ENCODE measurements around the gene ATP6V0A4.
A peak's percentile ranks its signal among the peaks of the same experiment; 100 is the strongest.
"Not testable (repeated sequence)": the region's sequence is repeated elsewhere in the genome, so short reads cannot be mapped to it uniquely, and the experiment has no call there.

ATP6V0A4 gene

DNA sequence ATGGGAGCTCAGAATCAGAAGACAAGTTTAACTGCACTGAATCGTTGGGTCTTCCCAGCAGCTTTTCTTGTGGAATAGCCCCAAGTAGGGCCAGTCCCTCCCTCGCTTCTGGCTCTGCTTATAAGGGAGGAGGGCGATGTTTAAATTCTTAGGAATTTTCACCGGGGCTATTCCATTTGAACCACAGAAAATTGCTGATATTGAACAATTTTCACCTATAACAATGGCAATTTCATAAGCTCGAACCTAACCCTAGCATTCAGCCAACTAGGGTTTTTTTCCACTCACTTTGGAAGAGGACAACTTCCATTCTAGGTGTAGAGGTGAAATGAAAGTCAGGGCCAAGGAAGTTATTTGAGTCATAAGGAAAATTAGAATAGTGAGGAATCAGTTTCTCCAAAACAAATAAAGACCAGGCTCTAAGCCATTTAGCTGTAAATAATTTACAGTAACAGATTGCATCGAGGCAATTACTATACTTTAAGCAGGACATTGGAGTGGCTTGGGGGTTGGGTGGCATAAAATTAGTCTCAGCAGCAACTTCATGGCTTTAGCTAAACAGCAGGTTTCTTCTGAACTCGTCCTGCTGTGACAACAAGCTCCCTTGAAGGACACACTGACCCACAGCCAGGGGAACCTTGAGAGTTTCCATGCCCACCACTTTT lies 1.5 kb upstream of the ATP6V0A4 start:
- Histone ChIP-seq H3K4me3 (ENCODE audit: low read depth, low read length) (no peak overlapping the region), H3K9ac (ENCODE audit: low read depth, low read length) (no peak overlapping the region), H3K27me3 (ENCODE audit: control insufficient read depth, insufficient read depth, low read length) (no peaks in the 10 kb centered on the region), H3K9me3 (ENCODE audit: control insufficient read depth, insufficient read depth, low read length) (no peaks in the 10 kb centered on the region), H3K4me1 (ENCODE audit: control insufficient read depth, insufficient read depth, low read length) (peaks cover 12% of the 10 kb centered on the region), H3K36me3 (ENCODE audit: control insufficient read depth, insufficient read depth, low read length) (no peaks in the 10 kb centered on the region)

GRCh38 chr7:138798836-138799235 lies 840 bp upstream of the ATP6V0A4 start:
- Histone ChIP-seq H3K9me3 (ENCODE audit: control insufficient read depth, insufficient read depth, low read length) (no peaks in the 10 kb centered on the region), H3K36me3 (ENCODE audit: control insufficient read depth, insufficient read depth, low read length) (no peaks in the 10 kb centered on the region), H3K27me3 (ENCODE audit: control insufficient read depth, insufficient read depth, low read length) (no peaks in the 10 kb centered on the region), H3K4me1 (ENCODE audit: control insufficient read depth, insufficient read depth, low read length) (peaks cover 15% of the 10 kb centered on the region), H3K4me3 (ENCODE audit: low read depth, low read length) (no peak overlapping the region), H3K9ac (ENCODE audit: low read depth, low read length) (no peak overlapping the region)

DNA sequence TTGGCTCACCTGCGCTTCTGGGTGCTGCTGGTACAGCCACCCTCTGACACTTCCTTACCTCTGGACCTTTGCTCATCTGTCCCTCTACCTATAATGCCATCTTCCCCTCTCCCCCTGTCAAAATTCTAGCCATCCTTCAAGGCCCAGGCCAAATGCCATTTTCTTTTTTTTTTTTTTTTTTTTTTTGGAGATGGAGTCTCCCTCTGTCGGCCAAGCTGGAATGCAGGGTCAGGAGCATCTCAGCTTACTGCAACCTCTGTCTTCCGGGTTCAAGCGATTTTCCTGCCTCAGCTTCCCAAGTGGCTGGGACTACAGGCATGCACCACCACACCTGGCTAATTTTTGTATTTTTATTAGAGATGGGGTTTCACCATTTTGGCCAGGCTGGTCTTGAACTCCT lies 950 bp downstream of the ATP6V0A4 start:
- H3K4me1 ChIP-seq (ENCODE audit: control insufficient read depth, insufficient read depth, low read length): peaks cover 15% of the 10 kb centered on the region
- not testable (repeated sequence) for H3K27me3 ChIP-seq (ENCODE audit: control insufficient read depth, insufficient read depth, low read length); H3K9ac ChIP-seq (ENCODE audit: low read depth, low read length); H3K36me3 ChIP-seq (ENCODE audit: control insufficient read depth, insufficient read depth, low read length); H3K9me3 ChIP-seq (ENCODE audit: control insufficient read depth, insufficient read depth, low read length); H3K4me3 ChIP-seq (ENCODE audit: low read depth, low read length)

GRCh38 chr7:138796038-138796615 lies 1.9 kb downstream of the ATP6V0A4 start:
- no peak overlapping the region for H3K4me3 ChIP-seq (ENCODE audit: low read depth, low read length)
- H3K27me3 ChIP-seq (ENCODE audit: control insufficient read depth, insufficient read depth, low read length): no peaks in the 10 kb centered on the region
- peaks cover 15% of the 10 kb centered on the region for H3K4me1 ChIP-seq (ENCODE audit: control insufficient read depth, insufficient read depth, low read length)
- H3K9ac ChIP-seq (ENCODE audit: low read depth, low read length): no peak overlapping the region
- H3K36me3 ChIP-seq (ENCODE audit: control insufficient read depth, insufficient read depth, low read length): no peaks in the 10 kb centered on the region
- no peaks in the 10 kb centered on the region for H3K9me3 ChIP-seq (ENCODE audit: control insufficient read depth, insufficient read depth, low read length)

- Histone ChIP-seq H3K9me3 (ENCODE audit: control insufficient read depth, insufficient read depth, low read length) (no peaks in the 10 kb centered on the region), H3K4me1 (ENCODE audit: control insufficient read depth, insufficient read depth, low read length) (peaks cover 3% of the 10 kb centered on the region), H3K36me3 (ENCODE audit: control insufficient read depth, insufficient read depth, low read length) (no peaks in the 10 kb centered on the region), H3K27me3 (ENCODE audit: control insufficient read depth, insufficient read depth, low read length) (no peaks in the 10 kb centered on the region), H3K9ac (ENCODE audit: low read depth, low read length) (no peak overlapping the region), H3K4me3 (ENCODE audit: low read depth, low read length) (no peak overlapping the region)
Observed at GRCh38 chr7:138785587-138786437, 12.2 kb downstream of the ATP6V0A4 start.

DNA sequence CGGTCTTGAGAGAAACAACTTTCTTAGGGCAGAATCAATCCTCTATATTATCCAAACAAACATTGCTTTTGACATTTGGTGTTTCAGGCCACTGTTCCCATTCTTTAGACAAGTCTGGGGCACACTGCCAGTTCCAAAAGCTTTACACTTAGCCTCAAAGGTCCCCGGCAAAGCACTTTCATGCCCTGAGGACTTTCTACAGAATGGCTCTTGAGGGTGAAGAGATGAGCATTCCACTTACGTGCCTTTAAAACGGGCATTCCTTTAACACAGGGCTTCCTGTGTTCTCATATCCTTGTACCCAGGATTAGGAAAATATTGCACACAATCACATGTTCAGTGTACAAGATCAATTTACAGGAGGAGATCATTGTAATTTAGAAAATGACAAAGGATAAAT lies 13.3 kb downstream of the ATP6V0A4 start:
- H3K27me3 ChIP-seq (ENCODE audit: control insufficient read depth, insufficient read depth, low read length): no peaks in the 10 kb centered on the region
- peaks cover 3% of the 10 kb centered on the region for H3K4me1 ChIP-seq (ENCODE audit: control insufficient read depth, insufficient read depth, low read length)
- no peaks in the 10 kb centered on the region for H3K36me3 ChIP-seq (ENCODE audit: control insufficient read depth, insufficient read depth, low read length)
- H3K9me3 ChIP-seq (ENCODE audit: control insufficient read depth, insufficient read depth, low read length): no peaks in the 10 kb centered on the region
- no peak overlapping the region for H3K9ac ChIP-seq (ENCODE audit: low read depth, low read length)
- no peak overlapping the region for H3K4me3 ChIP-seq (ENCODE audit: low read depth, low read length)

- Histone ChIP-seq H3K4me1 (ENCODE audit: control insufficient read depth, insufficient read depth, low read length) (peaks cover 7% of the 10 kb centered on the region), H3K9ac (ENCODE audit: low read depth, low read length) (no peak overlapping the region), H3K9me3 (ENCODE audit: control insufficient read depth, insufficient read depth, low read length) (no peaks in the 10 kb centered on the region), H3K27me3 (ENCODE audit: control insufficient read depth, insufficient read depth, low read length) (no peaks in the 10 kb centered on the region), H3K36me3 (ENCODE audit: control insufficient read depth, insufficient read depth, low read length) (no peaks in the 10 kb centered on the region), H3K4me3 (ENCODE audit: low read depth, low read length) (no peak overlapping the region)
Observed at GRCh38 chr7:138781004-138781403, 17.0 kb downstream of the ATP6V0A4 start.

GRCh38 chr7:138776166-138776833 lies 21.7 kb downstream of the ATP6V0A4 start:
- H3K36me3 ChIP-seq (ENCODE audit: control insufficient read depth, insufficient read depth, low read length): no peaks in the 10 kb centered on the region
- H3K9ac ChIP-seq (ENCODE audit: low read depth, low read length): no peak overlapping the region
- H3K9me3 ChIP-seq (ENCODE audit: control insufficient read depth, insufficient read depth, low read length): no peaks in the 10 kb centered on the region
- peaks cover 12% of the 10 kb centered on the region for H3K4me1 ChIP-seq (ENCODE audit: control insufficient read depth, insufficient read depth, low read length)
- peaks cover 7% of the 10 kb centered on the region for H3K27me3 ChIP-seq (ENCODE audit: control insufficient read depth, insufficient read depth, low read length)
- no peak overlapping the region for H3K4me3 ChIP-seq (ENCODE audit: low read depth, low read length)

GRCh38 chr7:138773817-138774216 lies 24.2 kb downstream of the ATP6V0A4 start:
- Histone ChIP-seq H3K9me3 (ENCODE audit: control insufficient read depth, insufficient read depth, low read length) (no peaks in the 10 kb centered on the region), H3K4me1 (ENCODE audit: control insufficient read depth, insufficient read depth, low read length) (peaks cover 11% of the 10 kb centered on the region), H3K9ac (ENCODE audit: low read depth, low read length) (peak overlapping the region; percentile 60), H3K36me3 (ENCODE audit: control insufficient read depth, insufficient read depth, low read length) (no peaks in the 10 kb centered on the region), H3K27me3 (ENCODE audit: control insufficient read depth, insufficient read depth, low read length) (peaks cover 7% of the 10 kb centered on the region), H3K4me3 (ENCODE audit: low read depth, low read length) (peak overlapping the region; percentile 39)

GRCh38 chr7:138773176-138773575 lies 24.8 kb downstream of the ATP6V0A4 start:
- H3K4me3 ChIP-seq (ENCODE audit: low read depth, low read length): peak overlapping the region; percentile 39
- peaks cover 7% of the 10 kb centered on the region for H3K27me3 ChIP-seq (ENCODE audit: control insufficient read depth, insufficient read depth, low read length)
- no peaks in the 10 kb centered on the region for H3K36me3 ChIP-seq (ENCODE audit: control insufficient read depth, insufficient read depth, low read length)
- H3K4me1 ChIP-seq (ENCODE audit: control insufficient read depth, insufficient read depth, low read length): peaks cover 8% of the 10 kb centered on the region
- no peaks in the 10 kb centered on the region for H3K9me3 ChIP-seq (ENCODE audit: control insufficient read depth, insufficient read depth, low read length)
- H3K9ac ChIP-seq (ENCODE audit: low read depth, low read length): peak overlapping the region; percentile 60

DNA sequence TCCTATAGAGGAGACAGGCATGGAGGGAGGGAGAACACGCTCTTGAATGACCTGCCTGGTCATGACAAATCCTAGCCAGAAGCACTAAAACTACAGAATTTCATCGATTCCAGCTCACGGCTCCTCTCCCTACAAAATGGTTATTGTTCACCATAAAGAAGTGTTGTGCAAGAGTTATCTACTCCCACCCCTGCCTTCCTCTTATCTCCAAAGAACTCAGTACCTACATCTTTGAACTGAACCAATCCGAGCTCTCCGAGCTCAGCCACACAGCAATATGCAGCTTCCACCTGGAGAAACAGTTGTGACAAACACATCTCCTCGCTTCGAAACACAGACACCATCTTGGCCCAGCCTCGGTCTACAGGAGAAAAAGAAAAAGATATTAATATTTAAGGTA lies 27.1 kb downstream of the ATP6V0A4 start:
- peaks cover 7% of the 10 kb centered on the region for H3K27me3 ChIP-seq (ENCODE audit: control insufficient read depth, insufficient read depth, low read length)
- H3K4me3 ChIP-seq (ENCODE audit: low read depth, low read length): no peak overlapping the region
- no peak overlapping the region for H3K9ac ChIP-seq (ENCODE audit: low read depth, low read length)
- no peaks in the 10 kb centered on the region for H3K9me3 ChIP-seq (ENCODE audit: control insufficient read depth, insufficient read depth, low read length)
- no peaks in the 10 kb centered on the region for H3K36me3 ChIP-seq (ENCODE audit: control insufficient read depth, insufficient read depth, low read length)
- H3K4me1 ChIP-seq (ENCODE audit: control insufficient read depth, insufficient read depth, low read length): peaks cover 8% of the 10 kb centered on the region
